ENCODE results near the gene IL12RB2.
"Not testable (repeated sequence)": the region's sequence is repeated elsewhere in the genome, so short reads cannot be mapped to it uniquely, and the experiment has no call there.

IL12RB2 gene

GRCh38 chr1:67393737-67394136 lies 86.1 kb downstream of the IL12RB2 start:
- no peak overlapping the region for H3K27ac ChIP-seq
- TF ChIP-seq ZFX (IDR thresholded peaks at IDR 0.05; ENCODE audit: borderline replicate concordance) (no peak), CTCF (IDR thresholded peaks at IDR 0.05) (no peak)

- no peak overlapping the region for H3K27ac ChIP-seq
- TF ChIP-seq ZFX (IDR thresholded peaks at IDR 0.05; ENCODE audit: borderline replicate concordance) (no peak), CTCF (IDR thresholded peaks at IDR 0.05) (no peak)
Observed at GRCh38 chr1:67394548-67394947, 86.9 kb downstream of the IL12RB2 start.

GRCh38 chr1:67399199-67399993 lies 91.7 kb downstream of the IL12RB2 start:
- no peak overlapping the region for H3K27ac ChIP-seq
- no peak for TF ChIP-seq CTCF (IDR thresholded peaks at IDR 0.05)
- TF ChIP-seq ZFX (IDR thresholded peaks at IDR 0.05; ENCODE audit: borderline replicate concordance) = no peak

- not testable (repeated sequence) for H3K27ac ChIP-seq
Observed at GRCh38 chr1:67400029-67400786, 92.5 kb downstream of the IL12RB2 start.

- no peak for TF ChIP-seq ZFX (IDR thresholded peaks at IDR 0.05; ENCODE audit: borderline replicate concordance)
- no peak for TF ChIP-seq CTCF (IDR thresholded peaks at IDR 0.05)
- no peak overlapping the region for H3K27ac ChIP-seq
Observed at GRCh38 chr1:67401443-67401842, 93.8 kb downstream of the IL12RB2 start.

- TF ChIP-seq ZFX (IDR thresholded peaks at IDR 0.05; ENCODE audit: borderline replicate concordance) (no peak), CTCF (IDR thresholded peaks at IDR 0.05) (no peak)
- no peak overlapping the region for H3K27ac ChIP-seq
Observed at GRCh38 chr1:67404212-67404620, 96.5 kb downstream of the IL12RB2 start.

- H3K27ac ChIP-seq = no peak overlapping the region; the same call in 1 of the 2 replicates
- TF ChIP-seq ZFX (IDR thresholded peaks at IDR 0.05; ENCODE audit: borderline replicate concordance) (no peak), CTCF (IDR thresholded peaks at IDR 0.05) (no peak)
Observed at GRCh38 chr1:67405473-67406245, 98.0 kb downstream of the IL12RB2 start.
